A549 (cell line): ENCODE data around the gene RASGEF1C.

Experiments
- MYC ChIP-seq: IDR thresholded peaks from 2 replicates; pipeline ENCODE4 v1.6.1; 2012; ENCODE audit warnings: mild to moderate bottlenecking, inconsistent platforms, low read length, improper control_type of control experiment, borderline replicate concordance
- NR3C1 ChIP-seq: fragments of >200 bp; sonication (Bioruptor Twin); formaldehyde crosslinking; IDR thresholded peaks from 3 replicates; pipeline ENCODE4 v1.6.1; 2017
- POLR2A ChIP-seq: IDR thresholded peaks from 2 replicates; pipeline ENCODE4 v1.6.1; 2012; ENCODE audit warnings: mild to moderate bottlenecking, low read length
- RCOR1 ChIP-seq: fragments of 150-350 bp; IDR thresholded peaks from 2 replicates; pipeline ENCODE4 v1.6.1; 2014; ENCODE audit warnings: antibody characterized with exemption, low read length, low read depth
- SMC3 ChIP-seq: fragments of >200 bp; sonication (Bioruptor Twin); formaldehyde crosslinking; IDR thresholded peaks from 3 replicates; pipeline ENCODE4 v1.6.1; 2018; ENCODE audit warnings: inconsistent platforms
- TP53 ChIP-seq: fragments of 250-450 bp; sonication (Bioruptor Pico); IDR thresholded peaks from 2 replicates; pipeline ENCODE4 v1.5.0; 2021; ENCODE audit warnings: mild to moderate bottlenecking, moderate library complexity
- TF ChIP-seq, protein P1 (sequence below): IDR thresholded peaks from 2 replicates; pipeline ENCODE4 v1.6.1; 2012
- TF ChIP-seq, protein P2 (sequence below): fragments of 200-600 bp; sonication (generic); IDR thresholded peaks from 2 replicates; pipeline ENCODE4 v1.6.1; 2016; ENCODE audit warnings: antibody characterized with exemption, mild to moderate bottlenecking, moderate library complexity
- TF ChIP-seq, protein P3 (sequence below): fragments of >200 bp; sonication (Bioruptor Twin); formaldehyde crosslinking; IDR thresholded peaks from 3 replicates; pipeline ENCODE4 v1.5.1; 2016
- TF ChIP-seq, protein P4 (sequence below): fragments of >200 bp; sonication (Bioruptor Twin); formaldehyde crosslinking; IDR thresholded peaks from 3 replicates; pipeline ENCODE4 v1.6.1; 2016

DNA sequence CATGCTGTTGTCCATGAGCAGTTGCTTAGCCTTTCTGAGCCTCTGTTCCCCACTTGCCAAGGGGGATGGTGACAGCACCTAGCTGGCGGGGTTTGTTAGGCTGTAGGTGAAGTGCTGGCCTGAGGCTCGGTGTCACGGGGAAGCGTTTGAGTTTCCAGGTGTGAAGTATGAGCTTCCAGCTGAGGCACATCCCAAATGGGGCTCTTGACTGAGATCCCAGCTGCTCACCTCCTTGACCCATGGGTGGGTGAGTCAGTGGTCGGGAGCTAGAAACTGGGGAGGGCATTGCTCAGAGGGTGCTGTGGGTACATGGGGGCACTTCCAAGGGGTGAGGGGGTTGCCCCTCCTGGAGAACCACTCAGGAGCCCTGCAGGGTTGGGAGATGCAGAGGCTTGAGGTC lies 111.1 kb downstream of the RASGEF1C start:
- TF ChIP-seq, protein P1, sequence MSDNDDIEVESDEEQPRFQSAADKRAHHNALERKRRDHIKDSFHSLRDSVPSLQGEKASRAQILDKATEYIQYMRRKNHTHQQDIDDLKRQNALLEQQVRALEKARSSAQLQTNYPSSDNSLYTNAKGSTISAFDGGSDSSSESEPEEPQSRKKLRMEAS: no peak
- TF ChIP-seq, protein P2, sequence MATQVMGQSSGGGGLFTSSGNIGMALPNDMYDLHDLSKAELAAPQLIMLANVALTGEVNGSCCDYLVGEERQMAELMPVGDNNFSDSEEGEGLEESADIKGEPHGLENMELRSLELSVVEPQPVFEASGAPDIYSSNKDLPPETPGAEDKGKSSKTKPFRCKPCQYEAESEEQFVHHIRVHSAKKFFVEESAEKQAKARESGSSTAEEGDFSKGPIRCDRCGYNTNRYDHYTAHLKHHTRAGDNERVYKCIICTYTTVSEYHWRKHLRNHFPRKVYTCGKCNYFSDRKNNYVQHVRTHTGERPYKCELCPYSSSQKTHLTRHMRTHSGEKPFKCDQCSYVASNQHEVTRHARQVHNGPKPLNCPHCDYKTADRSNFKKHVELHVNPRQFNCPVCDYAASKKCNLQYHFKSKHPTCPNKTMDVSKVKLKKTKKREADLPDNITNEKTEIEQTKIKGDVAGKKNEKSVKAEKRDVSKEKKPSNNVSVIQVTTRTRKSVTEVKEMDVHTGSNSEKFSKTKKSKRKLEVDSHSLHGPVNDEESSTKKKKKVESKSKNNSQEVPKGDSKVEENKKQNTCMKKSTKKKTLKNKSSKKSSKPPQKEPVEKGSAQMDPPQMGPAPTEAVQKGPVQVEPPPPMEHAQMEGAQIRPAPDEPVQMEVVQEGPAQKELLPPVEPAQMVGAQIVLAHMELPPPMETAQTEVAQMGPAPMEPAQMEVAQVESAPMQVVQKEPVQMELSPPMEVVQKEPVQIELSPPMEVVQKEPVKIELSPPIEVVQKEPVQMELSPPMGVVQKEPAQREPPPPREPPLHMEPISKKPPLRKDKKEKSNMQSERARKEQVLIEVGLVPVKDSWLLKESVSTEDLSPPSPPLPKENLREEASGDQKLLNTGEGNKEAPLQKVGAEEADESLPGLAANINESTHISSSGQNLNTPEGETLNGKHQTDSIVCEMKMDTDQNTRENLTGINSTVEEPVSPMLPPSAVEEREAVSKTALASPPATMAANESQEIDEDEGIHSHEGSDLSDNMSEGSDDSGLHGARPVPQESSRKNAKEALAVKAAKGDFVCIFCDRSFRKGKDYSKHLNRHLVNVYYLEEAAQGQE: no peak
- no peak for TF ChIP-seq SMC3
- TF ChIP-seq, protein P3, sequence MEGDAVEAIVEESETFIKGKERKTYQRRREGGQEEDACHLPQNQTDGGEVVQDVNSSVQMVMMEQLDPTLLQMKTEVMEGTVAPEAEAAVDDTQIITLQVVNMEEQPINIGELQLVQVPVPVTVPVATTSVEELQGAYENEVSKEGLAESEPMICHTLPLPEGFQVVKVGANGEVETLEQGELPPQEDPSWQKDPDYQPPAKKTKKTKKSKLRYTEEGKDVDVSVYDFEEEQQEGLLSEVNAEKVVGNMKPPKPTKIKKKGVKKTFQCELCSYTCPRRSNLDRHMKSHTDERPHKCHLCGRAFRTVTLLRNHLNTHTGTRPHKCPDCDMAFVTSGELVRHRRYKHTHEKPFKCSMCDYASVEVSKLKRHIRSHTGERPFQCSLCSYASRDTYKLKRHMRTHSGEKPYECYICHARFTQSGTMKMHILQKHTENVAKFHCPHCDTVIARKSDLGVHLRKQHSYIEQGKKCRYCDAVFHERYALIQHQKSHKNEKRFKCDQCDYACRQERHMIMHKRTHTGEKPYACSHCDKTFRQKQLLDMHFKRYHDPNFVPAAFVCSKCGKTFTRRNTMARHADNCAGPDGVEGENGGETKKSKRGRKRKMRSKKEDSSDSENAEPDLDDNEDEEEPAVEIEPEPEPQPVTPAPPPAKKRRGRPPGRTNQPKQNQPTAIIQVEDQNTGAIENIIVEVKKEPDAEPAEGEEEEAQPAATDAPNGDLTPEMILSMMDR: no peak
- no peak for TF ChIP-seq POLR2A
- no peak for TF ChIP-seq RCOR1
- TF ChIP-seq, protein P4, sequence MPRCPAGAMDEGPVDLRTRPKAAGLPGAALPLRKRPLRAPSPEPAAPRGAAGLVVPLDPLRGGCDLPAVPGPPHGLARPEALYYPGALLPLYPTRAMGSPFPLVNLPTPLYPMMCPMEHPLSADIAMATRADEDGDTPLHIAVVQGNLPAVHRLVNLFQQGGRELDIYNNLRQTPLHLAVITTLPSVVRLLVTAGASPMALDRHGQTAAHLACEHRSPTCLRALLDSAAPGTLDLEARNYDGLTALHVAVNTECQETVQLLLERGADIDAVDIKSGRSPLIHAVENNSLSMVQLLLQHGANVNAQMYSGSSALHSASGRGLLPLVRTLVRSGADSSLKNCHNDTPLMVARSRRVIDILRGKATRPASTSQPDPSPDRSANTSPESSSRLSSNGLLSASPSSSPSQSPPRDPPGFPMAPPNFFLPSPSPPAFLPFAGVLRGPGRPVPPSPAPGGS: no peak
- TF ChIP-seq NR3C1: no peak
- no peak for TF ChIP-seq TP53 (CRISPR knock-in tag)
- TF ChIP-seq MYC: no peak
